Inflammatory macrophage (primary cell): ENCODE measurements around the gene CTSW.
A peak's percentile ranks its signal among the peaks of the same experiment; 100 is the strongest.

Experiments
- DNase-seq, 2 donors: peaks; one replicate each; pipeline ENCODE4 v3.0.0-alpha.2; 2020 to 2022

The CTSW gene

GRCh38 chr11:65868076-65868667, 11.5 kb upstream of the CTSW start:
- DNase-seq = no peak

GRCh38 chr11:65868907-65869306, 10.7 kb upstream of the CTSW start:
- no peak for DNase-seq

- no peak for DNase-seq
These were observed 9.9 kb upstream of the CTSW start for GRCh38 chr11:65869643-65870306.

GRCh38 chr11:65870307-65870658, 9.4 kb upstream of the CTSW start:
- DNase-seq = no peak

DNA sequence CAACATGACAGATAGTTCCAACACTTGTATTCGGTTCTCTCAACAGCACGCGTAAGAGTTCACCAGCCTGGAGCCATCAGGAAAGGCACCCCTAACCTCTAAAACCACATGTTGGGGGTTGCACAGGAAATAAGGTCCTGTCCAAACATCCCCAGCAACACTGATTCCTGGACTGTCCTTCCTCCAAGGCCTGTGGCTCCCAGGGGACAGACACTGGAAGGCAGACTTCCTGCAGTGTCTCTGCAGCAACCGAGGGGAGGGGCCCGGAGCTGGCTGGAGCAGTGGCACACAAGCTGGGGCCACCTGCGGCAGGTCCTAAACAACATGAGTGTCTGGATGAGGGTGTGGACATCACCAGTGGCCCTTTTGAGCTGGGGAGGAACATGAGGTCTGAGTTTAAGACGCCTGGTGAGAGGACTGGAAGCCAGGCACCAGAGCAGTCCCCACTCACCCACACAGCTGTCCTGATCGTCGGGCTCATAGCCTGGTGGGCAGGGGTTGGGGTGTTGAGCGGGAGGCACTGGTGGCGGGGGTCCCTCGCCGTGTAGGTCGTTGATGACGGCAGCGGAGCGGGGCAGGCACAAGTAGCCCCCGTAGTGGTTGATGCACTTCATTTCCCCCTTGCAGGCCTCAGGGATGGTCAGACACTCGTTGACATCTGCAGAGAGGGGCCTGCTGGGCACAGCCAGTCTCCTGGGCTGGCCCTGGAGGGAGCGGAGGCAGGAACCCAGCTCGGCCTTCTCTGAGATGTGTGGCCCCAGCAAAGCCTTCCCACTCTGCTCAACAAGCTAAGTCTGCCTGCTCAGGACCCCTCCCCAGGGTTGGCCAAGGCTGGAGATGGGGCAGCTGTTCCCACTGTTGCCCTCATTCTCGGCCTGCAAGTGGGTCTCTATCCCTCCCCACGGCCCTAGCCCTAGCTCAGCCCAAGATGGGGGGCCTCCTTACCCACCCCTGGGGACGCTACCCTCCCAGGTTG, 8.6 kb upstream of the CTSW start:
- DNase-seq = no peak

GRCh38 chr11:65871811-65872548, 7.7 kb upstream of the CTSW start:
- DNase-seq = no peak

- no peak for DNase-seq
These were observed 6.9 kb upstream of the CTSW start, which contains the start of gene EFEMP2 for GRCh38 chr11:65872586-65873317. Gene EFEMP2 (minus strand): TSS chr11:65872800. CDS start chr11:65872354, 446 bp downstream.

DNA sequence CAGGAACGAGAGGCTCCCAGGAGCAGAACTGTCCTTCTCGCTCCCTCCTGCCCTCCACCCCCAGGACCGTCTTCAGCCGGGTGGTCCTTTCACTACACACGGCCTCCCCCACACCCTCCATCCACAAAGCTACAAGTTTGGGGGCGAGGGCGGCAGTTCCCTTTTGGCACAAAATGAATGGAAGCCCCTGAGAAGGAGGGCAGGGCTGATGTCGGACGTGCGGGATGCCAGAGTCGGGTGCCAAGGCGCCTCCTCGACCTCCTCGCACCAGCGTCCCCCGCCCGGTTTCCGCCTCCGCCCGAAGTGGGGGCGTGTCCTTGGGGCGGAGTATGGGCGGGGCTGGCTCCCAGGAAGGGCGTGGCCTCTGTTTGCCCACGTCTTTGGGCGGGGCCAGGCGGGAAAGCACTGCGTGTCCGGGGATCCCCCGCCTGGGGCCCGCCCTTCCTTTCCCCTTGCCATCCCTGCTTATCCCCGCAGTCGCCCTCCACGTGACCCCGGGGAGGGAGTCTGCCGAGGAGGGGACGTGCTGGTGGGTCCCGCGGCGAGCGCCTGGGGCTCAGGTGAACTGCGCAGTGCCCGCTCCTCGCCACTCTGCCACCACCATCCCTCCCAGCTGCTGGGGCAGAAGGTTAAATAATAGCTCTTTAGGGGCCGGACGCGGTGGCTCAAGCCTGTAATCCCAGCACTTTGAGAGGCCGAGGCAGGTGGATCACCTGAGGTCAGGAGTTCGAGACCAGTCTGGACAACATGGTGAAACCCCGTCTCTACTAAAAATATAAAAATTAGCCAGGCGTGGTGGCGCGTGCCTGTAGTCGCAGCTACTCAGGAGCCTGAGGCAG, 6.1 kb upstream of the CTSW start:
- DNase-seq = peak; percentile 90 to 91

GRCh38 chr11:65880027-65880426, 390 bp downstream of the CTSW start:
- DNase-seq = no peak

- DNase-seq = no peak
These were observed 1.3 kb downstream of the CTSW start for GRCh38 chr11:65880844-65881421.

- DNase-seq = no peak
These were observed 2.8 kb downstream of the CTSW start for GRCh38 chr11:65882120-65883057.

DNA sequence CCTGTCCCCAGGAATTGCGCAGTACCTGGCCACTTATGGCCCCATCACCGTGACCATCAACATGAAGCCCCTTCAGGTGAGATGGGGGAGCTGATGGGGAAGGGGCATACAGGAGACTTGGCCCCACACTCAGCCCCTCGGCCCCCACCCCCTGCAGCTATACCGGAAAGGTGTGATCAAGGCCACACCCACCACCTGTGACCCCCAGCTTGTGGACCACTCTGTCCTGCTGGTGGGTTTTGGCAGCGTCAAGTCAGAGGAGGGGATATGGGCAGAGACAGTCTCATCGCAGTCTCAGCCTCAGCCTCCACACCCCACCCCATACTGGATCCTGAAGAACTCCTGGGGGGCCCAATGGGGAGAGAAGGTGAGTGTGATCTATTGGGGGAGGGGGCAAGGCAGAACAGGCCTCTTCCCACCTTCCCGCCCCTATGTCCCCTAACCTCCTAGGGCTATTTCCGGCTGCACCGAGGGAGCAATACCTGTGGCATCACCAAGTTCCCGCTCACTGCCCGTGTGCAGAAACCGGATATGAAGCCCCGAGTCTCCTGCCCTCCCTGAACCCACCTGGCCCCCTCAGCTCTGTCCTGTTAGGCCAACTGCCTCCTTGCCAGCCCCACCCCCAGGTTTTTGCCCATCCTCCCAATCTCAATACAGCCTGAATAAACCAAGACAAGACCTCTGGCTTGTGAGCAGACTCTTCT, 3.6 kb downstream of the CTSW start:
- no peak for DNase-seq

- no peak for DNase-seq
These were observed 4.4 kb downstream of the CTSW start for GRCh38 chr11:65883786-65884715.

DNA sequence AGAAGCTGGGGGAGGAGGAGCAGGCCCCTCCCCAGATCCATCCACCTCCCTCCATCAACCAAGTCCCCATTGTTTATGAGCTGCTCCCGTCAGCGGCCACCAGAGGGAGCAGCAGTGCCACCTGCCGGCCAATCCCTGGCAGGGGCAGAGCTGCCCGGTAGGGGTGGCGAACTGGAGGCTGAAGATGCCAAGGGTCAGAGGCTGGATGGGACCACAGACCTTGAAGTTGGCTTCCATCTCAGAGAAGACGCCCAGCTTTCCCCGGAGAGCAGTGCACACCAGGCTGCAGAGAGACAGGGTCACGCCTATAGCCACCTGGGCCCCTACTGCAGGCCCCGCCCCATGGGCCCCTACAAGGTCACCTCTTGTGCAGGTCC, 5.1 kb downstream of the CTSW start:
- DNase-seq = peak; percentile 83 to 85

GRCh38 chr11:65885231-65885630, 5.6 kb downstream of the CTSW start:
- no peak for DNase-seq

- no peak for DNase-seq
These were observed 6.3 kb downstream of the CTSW start for GRCh38 chr11:65885808-65886536.
